HEK293T (cell line): ENCODE results near the gene LCP1.

Source experiments
- CTCF ChIA-PET: fragments of 350-600 bp; formaldehyde crosslinking; extraction: SDS; loops from one replicate; lab custom pipeline; 2021; ENCODE audit warnings: antibody characterized with exemption, inconsistent platforms; lab: Yijun Ruan, JAX
- POLR2A ChIA-PET: fragments of 350-600 bp; formaldehyde crosslinking; extraction: SDS; loops from one replicate; lab custom pipeline; 2020; ENCODE audit warnings: antibody characterized with exemption, inconsistent platforms; lab: Yijun Ruan, JAX
- DNase-seq: peaks from one replicate; pipeline ENCODE4 v3.0.0; 2012; ENCODE audit warnings: mixed read lengths; ENCODE audit errors: extremely low spot score
- ARNT ChIP-seq: fragments of 450-650 bp; IDR thresholded peaks from 2 replicates; pipeline ENCODE4 v1.6.1; 2017; ENCODE audit warnings: mild to moderate bottlenecking
- BHLHE40 ChIP-seq: fragments of 450-650 bp; IDR thresholded peaks from 2 replicates; pipeline ENCODE4 v1.6.1; 2016; ENCODE audit warnings: mild to moderate bottlenecking, moderate library complexity, borderline replicate concordance
- CTBP1 ChIP-seq: fragments of 450-650 bp; IDR thresholded peaks from 2 replicates; pipeline ENCODE4 v1.6.1; 2016; ENCODE audit warnings: borderline replicate concordance
- ELF4 ChIP-seq: fragments of 450-650 bp; IDR thresholded peaks from 2 replicates; pipeline ENCODE4 v1.6.1; 2017; ENCODE audit warnings: antibody characterized with exemption
- FOXA1 ChIP-seq: fragments of 450-650 bp; IDR thresholded peaks from 2 replicates; pipeline ENCODE4 v1.6.1; 2016; ENCODE audit warnings: mild to moderate bottlenecking
- FOXK2 ChIP-seq: fragments of 450-650 bp; IDR thresholded peaks from 2 replicates; pipeline ENCODE4 v1.6.1; 2016; ENCODE audit warnings: mild to moderate bottlenecking
- FOXM1 ChIP-seq: fragments of 450-650 bp; IDR thresholded peaks from 2 replicates; pipeline ENCODE4 v1.6.1; 2017; ENCODE audit warnings: mild to moderate bottlenecking, borderline replicate concordance
- HDGF ChIP-seq: fragments of 450-650 bp; IDR thresholded peaks from 2 replicates; pipeline ENCODE4 v1.6.1; 2017; ENCODE audit warnings: antibody characterized with exemption, borderline replicate concordance
- L3MBTL2 ChIP-seq: fragments of 450-650 bp; conservative IDR thresholded peaks from 2 replicates; pipeline ENCODE4 v1.6.1; 2016; ENCODE audit warnings: mild to moderate bottlenecking
- LEF1 ChIP-seq: fragments of 450-650 bp; IDR thresholded peaks from 2 replicates; pipeline ENCODE4 v1.6.1; 2017; ENCODE audit warnings: mild to moderate bottlenecking, borderline replicate concordance
- NFRKB ChIP-seq: fragments of 450-650 bp; IDR thresholded peaks from 2 replicates; pipeline ENCODE4 v1.6.1; 2016; ENCODE audit warnings: mild to moderate bottlenecking, moderate library complexity
- PKNOX1 ChIP-seq: fragments of 450-650 bp; IDR thresholded peaks from 2 replicates; pipeline ENCODE4 v1.6.1; 2016
- SP1 ChIP-seq: fragments of 450-650 bp; IDR thresholded peaks from 2 replicates; pipeline ENCODE4 v1.6.1; 2017
- SUZ12 ChIP-seq: fragments of 450-650 bp; IDR thresholded peaks from 2 replicates; pipeline ENCODE4 v1.6.1; 2016; ENCODE audit warnings: mild to moderate bottlenecking
- TARDBP ChIP-seq: fragments of 450-650 bp; IDR thresholded peaks from 2 replicates; pipeline ENCODE4 v1.6.1; 2016
- ZNF384 ChIP-seq: fragments of 450-650 bp; IDR thresholded peaks from 2 replicates; pipeline ENCODE4 v1.6.1; 2016

Gene LCP1

DNA sequence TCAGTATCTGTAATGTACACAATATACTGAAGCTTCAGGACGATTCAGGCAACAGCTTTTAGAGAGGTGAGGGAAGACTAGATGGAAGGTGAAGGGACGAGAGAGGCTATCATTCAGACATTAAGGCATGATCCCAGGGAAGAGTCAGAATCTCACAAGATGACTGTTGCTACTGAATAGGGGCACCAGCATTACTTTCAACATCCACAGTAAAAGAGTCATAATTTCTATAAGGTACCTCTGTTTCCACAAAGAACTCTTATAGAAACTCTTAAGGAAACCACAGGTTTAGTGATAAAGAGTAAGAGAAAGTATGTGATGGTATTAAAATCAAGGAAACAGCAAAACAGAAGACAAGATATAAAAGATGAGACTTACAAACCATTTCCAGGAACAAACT, 23.0 kb downstream of the LCP1 start:
- ChIA-PET CTCF (no interaction called here), POLR2A (no interaction called here)
- no peak for TF ChIP-seq ZNF384
- no peak for TF ChIP-seq L3MBTL2
- no peak for TF ChIP-seq FOXA1

GRCh38 chr13:46158222-46158621, 23.8 kb downstream of the LCP1 start:
- TF ChIP-seq LEF1 (no peak), HDGF (no peak), PKNOX1 (no peak)
- CTCF ChIA-PET = no interaction called here
- no peak for DNase-seq
- POLR2A ChIA-PET = no interaction called here

More for the DNA sequence above, 23.0 kb downstream of the LCP1 start:
- DNase-seq = no peak

DNA sequence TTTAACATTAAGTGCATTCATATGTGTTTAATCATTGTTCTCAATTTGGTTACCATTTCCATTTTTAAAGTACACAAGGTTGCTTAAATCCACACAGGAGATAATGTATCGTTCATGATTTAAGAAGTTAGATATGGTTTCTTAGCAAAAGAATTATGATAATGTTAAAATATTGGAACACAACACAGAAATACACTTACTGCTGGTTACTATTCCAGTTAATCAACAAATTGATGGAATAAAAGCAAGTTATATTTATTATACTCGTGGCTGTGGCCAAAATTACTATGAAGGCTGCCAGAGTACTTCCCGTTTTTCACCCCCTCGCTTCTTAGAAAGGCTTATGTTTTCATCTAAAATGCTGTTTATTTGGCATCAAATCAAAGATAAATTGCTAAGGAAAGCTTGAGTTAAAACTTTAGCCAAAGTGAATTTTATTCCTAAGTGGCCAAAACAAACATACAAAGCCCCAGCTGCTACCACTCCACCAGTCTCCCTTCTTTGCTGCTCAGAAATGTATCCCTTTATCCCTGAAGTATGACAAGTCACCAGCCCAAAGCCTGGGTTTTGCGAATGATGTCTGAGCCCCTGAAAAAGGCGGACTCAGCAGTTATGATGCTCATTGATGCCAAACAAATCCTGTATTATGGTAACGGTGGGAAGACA, 27.7 kb downstream of the LCP1 start:
- no peak for TF ChIP-seq ZNF384
- TF ChIP-seq ELF4 = no peak
- no peak for TF ChIP-seq SP1
- TF ChIP-seq TARDBP = no peak
- TF ChIP-seq NFRKB = no peak
- CTCF ChIA-PET = interaction anchor here (0.6 kb wide), 1 partner anchor 18 kb away, joined by 3 read pairs; no protein-coding TSS in a partner anchor
- POLR2A ChIA-PET = no interaction called here
- no peak for DNase-seq

GRCh38 chr13:46152627-46153328, 29.2 kb downstream of the LCP1 start:
- ChIA-PET CTCF (interaction anchor here (1.4 kb wide), 1 partner anchor 9 kb away, joined by 4 read pairs; no protein-coding TSS in a partner anchor), POLR2A (no interaction called here)
- TF ChIP-seq FOXM1 = no peak
- TF ChIP-seq CTBP1 = no peak
- TF ChIP-seq LEF1 = no peak
- no peak for TF ChIP-seq SUZ12
- no peak for TF ChIP-seq TARDBP
- no peak for TF ChIP-seq SP1
- no peak for TF ChIP-seq BHLHE40
- TF ChIP-seq ELF4 = no peak
- TF ChIP-seq ZNF384 = no peak
- TF ChIP-seq ARNT = no peak
- TF ChIP-seq L3MBTL2 = no peak
- TF ChIP-seq HDGF = no peak
- TF ChIP-seq FOXK2 = no peak
- no peak for TF ChIP-seq NFRKB
- TF ChIP-seq FOXA1 = no peak
- TF ChIP-seq PKNOX1 = no peak
- DNase-seq = no peak

GRCh38 chr13:46150134-46150693, 31.8 kb downstream of the LCP1 start:
- ChIA-PET POLR2A (no interaction called here), CTCF (no interaction called here)
- DNase-seq = no peak
- TF ChIP-seq BHLHE40 (no peak), ELF4 (no peak), FOXK2 (no peak), SUZ12 (no peak), PKNOX1 (no peak), FOXA1 (no peak), LEF1 (no peak), FOXM1 (no peak), HDGF (no peak), NFRKB (no peak), CTBP1 (no peak), TARDBP (no peak), L3MBTL2 (no peak), ZNF384 (no peak), ARNT (no peak), SP1 (no peak)

GRCh38 chr13:46149272-46150133, 32.5 kb downstream of the LCP1 start:
- ChIA-PET POLR2A (no interaction called here), CTCF (no interaction called here)
- no peak for TF ChIP-seq ELF4
- no peak for TF ChIP-seq L3MBTL2
- TF ChIP-seq ARNT = no peak
- TF ChIP-seq FOXK2 = no peak
- DNase-seq = no peak
